Panc1 (cell line): Measurements from ENCODE around the gene CDC16.

ENCODE experiments used
- POLR2AphosphoS5 ChIP-seq: IDR thresholded peaks from 2 replicates; pipeline ENCODE4 v1.6.1; 2012; ENCODE audit warnings: mild to moderate bottlenecking, low read depth, low read length, moderate library complexity
- SIN3A ChIP-seq: IDR thresholded peaks from 2 replicates; pipeline ENCODE4 v1.6.1; 2012; ENCODE audit warnings: low read depth, mild to moderate bottlenecking, low read length, moderate library complexity, borderline replicate concordance; ENCODE audit not compliant: insufficient read depth
- TCF7L2 ChIP-seq: IDR thresholded peaks from 2 replicates; pipeline ENCODE4 v1.6.1; 2011; ENCODE audit warnings: mild to moderate bottlenecking, low read depth, low read length, inconsistent platforms
- TF ChIP-seq, protein P1 (sequence below): fragments of 450-650 bp; IDR thresholded peaks from 2 replicates; pipeline ENCODE4 v1.5.1; 2017; ENCODE audit warnings: mild to moderate bottlenecking

DNA sequence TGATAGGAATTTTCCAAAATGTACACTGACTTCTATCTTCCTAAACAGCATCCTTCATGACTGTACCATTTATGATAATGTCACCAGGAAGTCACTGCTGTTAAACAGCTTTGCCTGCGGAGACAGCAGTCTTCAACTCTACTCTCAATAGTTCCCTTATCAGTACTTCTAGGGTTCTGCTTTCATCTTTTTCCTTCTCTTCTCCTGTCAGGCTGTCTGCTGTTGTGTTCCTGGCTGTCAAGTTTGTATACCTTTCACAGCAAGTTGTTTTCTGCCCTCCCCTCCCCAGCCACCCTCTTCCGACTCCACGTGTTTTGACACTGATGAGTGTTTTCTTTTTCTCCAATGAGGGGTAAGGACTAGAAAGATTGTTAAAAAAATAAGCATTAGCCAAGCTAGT lies 48.9 kb downstream of the CDC16 start:
- TF ChIP-seq SIN3A (no peak), POLR2AphosphoS5 (no peak), TCF7L2 (no peak)
- TF ChIP-seq, protein P1, sequence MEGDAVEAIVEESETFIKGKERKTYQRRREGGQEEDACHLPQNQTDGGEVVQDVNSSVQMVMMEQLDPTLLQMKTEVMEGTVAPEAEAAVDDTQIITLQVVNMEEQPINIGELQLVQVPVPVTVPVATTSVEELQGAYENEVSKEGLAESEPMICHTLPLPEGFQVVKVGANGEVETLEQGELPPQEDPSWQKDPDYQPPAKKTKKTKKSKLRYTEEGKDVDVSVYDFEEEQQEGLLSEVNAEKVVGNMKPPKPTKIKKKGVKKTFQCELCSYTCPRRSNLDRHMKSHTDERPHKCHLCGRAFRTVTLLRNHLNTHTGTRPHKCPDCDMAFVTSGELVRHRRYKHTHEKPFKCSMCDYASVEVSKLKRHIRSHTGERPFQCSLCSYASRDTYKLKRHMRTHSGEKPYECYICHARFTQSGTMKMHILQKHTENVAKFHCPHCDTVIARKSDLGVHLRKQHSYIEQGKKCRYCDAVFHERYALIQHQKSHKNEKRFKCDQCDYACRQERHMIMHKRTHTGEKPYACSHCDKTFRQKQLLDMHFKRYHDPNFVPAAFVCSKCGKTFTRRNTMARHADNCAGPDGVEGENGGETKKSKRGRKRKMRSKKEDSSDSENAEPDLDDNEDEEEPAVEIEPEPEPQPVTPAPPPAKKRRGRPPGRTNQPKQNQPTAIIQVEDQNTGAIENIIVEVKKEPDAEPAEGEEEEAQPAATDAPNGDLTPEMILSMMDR: no peak
